HL-60 (cell line): ENCODE data around the gene RMDN2.
"Not testable (repeated sequence)": the region's sequence is repeated elsewhere in the genome, so short reads cannot be mapped to it uniquely, and the experiment has no call there.

Source experiments
- DNase-seq, 2 experiments: peaks; one replicate each; pipeline ENCODE4 v3.0.0-alpha.2; 2010 to 2020; ENCODE audit warnings: low read depth in 1 of 2, low spot score in 1 of 2
- H3K27ac ChIP-seq: fragments of 250-450 bp; sonication (Bioruptor Pico); replicated peaks from 2 replicates; pipeline ENCODE4 v1.5.1; 2020; ENCODE audit warnings: mild to moderate bottlenecking, moderate library complexity
- H3K27me3 ChIP-seq: fragments of 250-450 bp; sonication (Bioruptor Pico); 2 replicates; pipeline ENCODE4 v1.5.1; 2021; ENCODE audit warnings: mild to moderate bottlenecking, moderate library complexity; ENCODE audit not compliant: insufficient read depth, poor library complexity, severe bottlenecking
- H3K4me3 ChIP-seq: replicated peaks from 2 replicates; pipeline ENCODE4 v1.5.1; 2011; ENCODE audit warnings: mild to moderate bottlenecking, control low read depth, low read length; ENCODE audit not compliant: insufficient read depth
- GABPA ChIP-seq: IDR thresholded peaks from 2 replicates; pipeline ENCODE4 v1.6.1; 2012; ENCODE audit warnings: low read depth
- POLR2AphosphoS5 ChIP-seq: IDR thresholded peaks from 2 replicates; pipeline ENCODE4 v1.6.1; 2012; ENCODE audit warnings: low read depth
- SPI1 ChIP-seq: IDR thresholded peaks from 2 replicates; pipeline ENCODE4 v1.6.1; 2012; ENCODE audit warnings: low read depth, mild to moderate bottlenecking, borderline replicate concordance
- TF ChIP-seq, protein P1 (sequence below): IDR thresholded peaks from one replicate; pipeline ENCODE4 v1.5.1; 2011; ENCODE audit warnings: low read length, control low read depth, inconsistent platforms; ENCODE audit not compliant: insufficient read depth
- TF ChIP-seq, protein P2 (sequence below): IDR thresholded peaks from 2 replicates; pipeline ENCODE4 v1.6.1; 2012; ENCODE audit warnings: low read depth; ENCODE audit not compliant: insufficient replicate concordance

Gene RMDN2

GRCh38 chr2:37928377-37928776 is 3.3 kb downstream of the RMDN2 start:
- TF ChIP-seq, protein P1, sequence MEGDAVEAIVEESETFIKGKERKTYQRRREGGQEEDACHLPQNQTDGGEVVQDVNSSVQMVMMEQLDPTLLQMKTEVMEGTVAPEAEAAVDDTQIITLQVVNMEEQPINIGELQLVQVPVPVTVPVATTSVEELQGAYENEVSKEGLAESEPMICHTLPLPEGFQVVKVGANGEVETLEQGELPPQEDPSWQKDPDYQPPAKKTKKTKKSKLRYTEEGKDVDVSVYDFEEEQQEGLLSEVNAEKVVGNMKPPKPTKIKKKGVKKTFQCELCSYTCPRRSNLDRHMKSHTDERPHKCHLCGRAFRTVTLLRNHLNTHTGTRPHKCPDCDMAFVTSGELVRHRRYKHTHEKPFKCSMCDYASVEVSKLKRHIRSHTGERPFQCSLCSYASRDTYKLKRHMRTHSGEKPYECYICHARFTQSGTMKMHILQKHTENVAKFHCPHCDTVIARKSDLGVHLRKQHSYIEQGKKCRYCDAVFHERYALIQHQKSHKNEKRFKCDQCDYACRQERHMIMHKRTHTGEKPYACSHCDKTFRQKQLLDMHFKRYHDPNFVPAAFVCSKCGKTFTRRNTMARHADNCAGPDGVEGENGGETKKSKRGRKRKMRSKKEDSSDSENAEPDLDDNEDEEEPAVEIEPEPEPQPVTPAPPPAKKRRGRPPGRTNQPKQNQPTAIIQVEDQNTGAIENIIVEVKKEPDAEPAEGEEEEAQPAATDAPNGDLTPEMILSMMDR = no peak
- TF ChIP-seq GABPA (no peak), SPI1 (peak; percentile 21; the same call in 1 of the 2 replicates), POLR2AphosphoS5 (no peak)
- TF ChIP-seq, protein P2, sequence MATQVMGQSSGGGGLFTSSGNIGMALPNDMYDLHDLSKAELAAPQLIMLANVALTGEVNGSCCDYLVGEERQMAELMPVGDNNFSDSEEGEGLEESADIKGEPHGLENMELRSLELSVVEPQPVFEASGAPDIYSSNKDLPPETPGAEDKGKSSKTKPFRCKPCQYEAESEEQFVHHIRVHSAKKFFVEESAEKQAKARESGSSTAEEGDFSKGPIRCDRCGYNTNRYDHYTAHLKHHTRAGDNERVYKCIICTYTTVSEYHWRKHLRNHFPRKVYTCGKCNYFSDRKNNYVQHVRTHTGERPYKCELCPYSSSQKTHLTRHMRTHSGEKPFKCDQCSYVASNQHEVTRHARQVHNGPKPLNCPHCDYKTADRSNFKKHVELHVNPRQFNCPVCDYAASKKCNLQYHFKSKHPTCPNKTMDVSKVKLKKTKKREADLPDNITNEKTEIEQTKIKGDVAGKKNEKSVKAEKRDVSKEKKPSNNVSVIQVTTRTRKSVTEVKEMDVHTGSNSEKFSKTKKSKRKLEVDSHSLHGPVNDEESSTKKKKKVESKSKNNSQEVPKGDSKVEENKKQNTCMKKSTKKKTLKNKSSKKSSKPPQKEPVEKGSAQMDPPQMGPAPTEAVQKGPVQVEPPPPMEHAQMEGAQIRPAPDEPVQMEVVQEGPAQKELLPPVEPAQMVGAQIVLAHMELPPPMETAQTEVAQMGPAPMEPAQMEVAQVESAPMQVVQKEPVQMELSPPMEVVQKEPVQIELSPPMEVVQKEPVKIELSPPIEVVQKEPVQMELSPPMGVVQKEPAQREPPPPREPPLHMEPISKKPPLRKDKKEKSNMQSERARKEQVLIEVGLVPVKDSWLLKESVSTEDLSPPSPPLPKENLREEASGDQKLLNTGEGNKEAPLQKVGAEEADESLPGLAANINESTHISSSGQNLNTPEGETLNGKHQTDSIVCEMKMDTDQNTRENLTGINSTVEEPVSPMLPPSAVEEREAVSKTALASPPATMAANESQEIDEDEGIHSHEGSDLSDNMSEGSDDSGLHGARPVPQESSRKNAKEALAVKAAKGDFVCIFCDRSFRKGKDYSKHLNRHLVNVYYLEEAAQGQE = no peak
- DNase-seq = peak in 1 of 2 experiments; percentile 30
- Histone ChIP-seq H3K27me3 (no peaks in the 10 kb centered on the region), H3K4me3 (no peak overlapping the region), H3K27ac (no peak overlapping the region)

- H3K27ac ChIP-seq, H3K4me3 ChIP-seq, H3K27me3 ChIP-seq, DNase-seq: not testable (repeated sequence)
Observed at GRCh38 chr2:37930392-37930791, 5.3 kb downstream of the RMDN2 start.

DNA sequence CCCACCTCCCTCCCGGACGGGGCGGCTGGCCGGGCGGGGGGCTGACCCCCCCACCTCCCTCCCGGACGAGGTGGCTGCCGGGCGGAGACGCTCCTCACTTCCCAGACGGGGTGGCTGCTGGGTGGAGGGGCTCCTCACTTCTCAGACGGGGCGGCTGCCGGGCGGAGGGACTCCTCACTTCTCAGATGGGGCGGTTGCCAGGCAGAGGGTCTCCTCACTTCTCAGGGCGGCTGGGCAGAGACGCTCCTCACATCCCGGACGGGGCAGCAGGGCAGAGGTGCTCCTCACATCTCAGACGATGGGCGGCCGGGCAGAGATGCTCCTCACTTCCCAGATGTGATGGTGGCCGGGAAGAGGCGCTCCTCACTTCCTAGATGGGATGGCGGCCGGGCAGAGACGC is 7.8 kb downstream of the RMDN2 start:
- H3K27me3 ChIP-seq, DNase-seq, H3K27ac ChIP-seq, H3K4me3 ChIP-seq: not testable (repeated sequence)

GRCh38 chr2:37934591-37935513 is 9.8 kb downstream of the RMDN2 start:
- TF ChIP-seq, protein P1 = no peak
- TF ChIP-seq POLR2AphosphoS5 = no peak
- no peak for TF ChIP-seq SPI1
- TF ChIP-seq, protein P2 = no peak
- no peak for TF ChIP-seq GABPA
- no peak for DNase-seq
- Histone ChIP-seq H3K4me3 (no peak overlapping the region), H3K27ac (no peak overlapping the region), H3K27me3 (no peaks in the 10 kb centered on the region)

GRCh38 chr2:37937568-37937967 is 12.5 kb downstream of the RMDN2 start:
- H3K4me3 ChIP-seq, H3K27me3 ChIP-seq, DNase-seq, H3K27ac ChIP-seq: not testable (repeated sequence)

DNA sequence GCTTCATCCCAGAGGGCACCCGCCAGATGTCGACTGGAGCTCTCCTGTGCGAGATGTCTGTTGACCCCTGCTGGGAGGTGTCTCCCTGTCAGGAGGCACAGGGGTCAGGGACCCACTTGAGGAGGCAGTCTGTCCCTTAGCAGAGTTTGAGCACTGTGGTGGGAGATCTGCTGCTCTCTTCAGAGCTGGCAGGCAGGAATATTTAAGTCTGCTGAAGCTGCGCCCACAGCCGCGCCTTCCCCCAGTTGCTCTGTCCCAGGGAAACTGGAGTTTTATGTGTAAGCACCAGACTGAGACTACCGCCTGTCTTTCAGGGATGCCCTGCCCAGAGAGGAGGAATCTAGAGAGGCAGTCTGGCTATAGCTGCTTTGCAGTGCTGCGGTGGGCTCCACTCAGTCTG is 16.2 kb downstream of the RMDN2 start:
- H3K4me3 ChIP-seq, H3K27me3 ChIP-seq, DNase-seq, H3K27ac ChIP-seq: not testable (repeated sequence)
